ENCODE measurements around the gene CCNF.

Gene CCNF

GRCh38 chr16:2425008-2425518 is 4.2 kb upstream of the CCNF start:
- no peak for TF ChIP-seq EZH2 (IDR thresholded peaks at IDR 0.05; ENCODE audit: borderline replicate concordance, low read length)
- TF ChIP-seq, protein P1, sequence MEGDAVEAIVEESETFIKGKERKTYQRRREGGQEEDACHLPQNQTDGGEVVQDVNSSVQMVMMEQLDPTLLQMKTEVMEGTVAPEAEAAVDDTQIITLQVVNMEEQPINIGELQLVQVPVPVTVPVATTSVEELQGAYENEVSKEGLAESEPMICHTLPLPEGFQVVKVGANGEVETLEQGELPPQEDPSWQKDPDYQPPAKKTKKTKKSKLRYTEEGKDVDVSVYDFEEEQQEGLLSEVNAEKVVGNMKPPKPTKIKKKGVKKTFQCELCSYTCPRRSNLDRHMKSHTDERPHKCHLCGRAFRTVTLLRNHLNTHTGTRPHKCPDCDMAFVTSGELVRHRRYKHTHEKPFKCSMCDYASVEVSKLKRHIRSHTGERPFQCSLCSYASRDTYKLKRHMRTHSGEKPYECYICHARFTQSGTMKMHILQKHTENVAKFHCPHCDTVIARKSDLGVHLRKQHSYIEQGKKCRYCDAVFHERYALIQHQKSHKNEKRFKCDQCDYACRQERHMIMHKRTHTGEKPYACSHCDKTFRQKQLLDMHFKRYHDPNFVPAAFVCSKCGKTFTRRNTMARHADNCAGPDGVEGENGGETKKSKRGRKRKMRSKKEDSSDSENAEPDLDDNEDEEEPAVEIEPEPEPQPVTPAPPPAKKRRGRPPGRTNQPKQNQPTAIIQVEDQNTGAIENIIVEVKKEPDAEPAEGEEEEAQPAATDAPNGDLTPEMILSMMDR (IDR thresholded peaks at IDR 0.05; ENCODE audit: low read length) = no peak
- H3K36me3 ChIP-seq (ENCODE audit: insufficient read depth, low read length) = no peaks in the 10 kb centered on the region
- H3K79me2 ChIP-seq (ENCODE audit: insufficient read depth, low read length) = peaks cover 5% of the 10 kb centered on the region
- H3F3A ChIP-seq (ENCODE audit: insufficient read depth, low read length) = no peaks in the 10 kb centered on the region
- no peak overlapping the region for H3K9ac ChIP-seq (ENCODE audit: low read length)
- H3K4me3 ChIP-seq (ENCODE audit: low read depth, low read length, poor library complexity, severe bottlenecking) = no peak overlapping the region
- H3K27ac ChIP-seq (ENCODE audit: low read depth, low read length, poor library complexity, severe bottlenecking) = no peak overlapping the region
- no peak overlapping the region for H2AFZ ChIP-seq (ENCODE audit: low read length)
- H3K9me3 ChIP-seq (ENCODE audit: low read length) = no peaks in the 10 kb centered on the region
- H3K4me1 ChIP-seq (ENCODE audit: insufficient read depth, low read length, severe bottlenecking) = peaks cover 10% of the 10 kb centered on the region
- H3K9me2 ChIP-seq (ENCODE audit: low read depth, low read length) = no peaks in the 10 kb centered on the region
- no peaks in the 10 kb centered on the region for H3K27me3 ChIP-seq (ENCODE audit: insufficient read depth, low read length)
- H4K20me1 ChIP-seq (ENCODE audit: insufficient read depth, low read length) = no peaks in the 10 kb centered on the region
- no peak overlapping the region for H3K4me2 ChIP-seq (ENCODE audit: low read length)

DNA sequence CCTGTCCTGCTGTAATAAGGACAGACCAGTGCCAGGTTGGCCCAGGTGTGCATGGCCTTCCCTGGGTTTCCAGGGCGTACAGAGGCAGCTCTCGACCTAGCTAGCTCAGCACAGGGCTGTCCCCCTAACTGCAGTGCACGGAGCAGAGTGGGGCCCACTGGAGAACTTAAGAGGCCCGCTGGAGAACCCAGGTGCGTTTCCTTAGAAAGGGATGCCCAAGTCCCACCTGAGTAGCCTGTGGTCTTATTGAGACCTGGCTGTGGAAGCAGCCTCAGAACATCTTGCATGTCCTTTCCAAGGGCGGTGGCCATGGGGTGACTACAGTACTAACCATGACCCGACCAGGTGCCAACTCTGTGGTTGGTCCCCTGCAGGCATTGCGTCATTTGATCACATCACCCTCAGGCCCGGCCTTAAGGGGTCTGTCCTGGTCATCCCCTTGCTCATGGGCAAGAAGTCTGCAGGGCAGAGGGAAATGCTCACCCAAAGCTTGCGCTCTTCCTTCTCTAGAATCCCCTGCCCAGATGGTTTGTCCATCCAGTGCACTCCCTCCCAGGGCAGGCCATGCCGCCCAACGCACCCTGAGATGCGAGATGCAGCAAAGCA is 3.3 kb upstream of the CCNF start:
- Histone ChIP-seq H3F3A (ENCODE audit: insufficient read depth, low read length) (no peaks in the 10 kb centered on the region), H4K20me1 (ENCODE audit: insufficient read depth, low read length) (no peaks in the 10 kb centered on the region), H3K4me1 (ENCODE audit: insufficient read depth, low read length, severe bottlenecking) (peaks cover 19% of the 10 kb centered on the region), H2AFZ (ENCODE audit: low read length) (no peak overlapping the region), H3K9ac (ENCODE audit: low read length) (no peak overlapping the region), H3K27ac (ENCODE audit: low read depth, low read length, poor library complexity, severe bottlenecking) (no peak overlapping the region), H3K9me3 (ENCODE audit: low read length) (no peaks in the 10 kb centered on the region), H3K36me3 (ENCODE audit: insufficient read depth, low read length) (peaks cover 5% of the 10 kb centered on the region; the same call in 1 of the 2 replicates), H3K4me3 (ENCODE audit: low read depth, low read length, poor library complexity, severe bottlenecking) (no peak overlapping the region), H3K27me3 (ENCODE audit: insufficient read depth, low read length) (no peaks in the 10 kb centered on the region), H3K79me2 (ENCODE audit: insufficient read depth, low read length) (peaks cover 14% of the 10 kb centered on the region), H3K9me2 (ENCODE audit: low read depth, low read length) (no peaks in the 10 kb centered on the region), H3K4me2 (ENCODE audit: low read length) (no peak overlapping the region)
- no peak for TF ChIP-seq EZH2 (IDR thresholded peaks at IDR 0.05; ENCODE audit: borderline replicate concordance, low read length)
- TF ChIP-seq, protein P1 (IDR thresholded peaks at IDR 0.05; ENCODE audit: low read length) = no peak

- TF ChIP-seq, protein P1 (IDR thresholded peaks at IDR 0.05; ENCODE audit: low read length) = no peak
- TF ChIP-seq EZH2 (IDR thresholded peaks at IDR 0.05; ENCODE audit: borderline replicate concordance, low read length) = no peak
- Histone ChIP-seq H3K9me3 (ENCODE audit: low read length) (no peaks in the 10 kb centered on the region), H3K9ac (ENCODE audit: low read length) (no peak overlapping the region), H3K79me2 (ENCODE audit: insufficient read depth, low read length) (peaks cover 17% of the 10 kb centered on the region), H2AFZ (ENCODE audit: low read length) (no peak overlapping the region), H3K4me3 (ENCODE audit: low read depth, low read length, poor library complexity, severe bottlenecking) (no peak overlapping the region), H3K9me2 (ENCODE audit: low read depth, low read length) (no peaks in the 10 kb centered on the region), H3K27me3 (ENCODE audit: insufficient read depth, low read length) (no peaks in the 10 kb centered on the region), H3K36me3 (ENCODE audit: insufficient read depth, low read length) (peaks cover 15% of the 10 kb centered on the region; the same call in 1 of the 2 replicates), H3F3A (ENCODE audit: insufficient read depth, low read length) (no peaks in the 10 kb centered on the region), H3K27ac (ENCODE audit: low read depth, low read length, poor library complexity, severe bottlenecking) (no peak overlapping the region), H4K20me1 (ENCODE audit: insufficient read depth, low read length) (no peaks in the 10 kb centered on the region), H3K4me2 (ENCODE audit: low read length) (no peak overlapping the region), H3K4me1 (ENCODE audit: insufficient read depth, low read length, severe bottlenecking) (peaks cover 23% of the 10 kb centered on the region)
Measured at GRCh38 chr16:2426941-2427361, 2.3 kb upstream of the CCNF start.
